Measurements from ENCODE around the gene CA5A. TPM values are rescaled to one million over a fixed set of nuclear protein-coding genes. Genes with fewer than 3 reads are reported as not detected.
"Not testable (repeated sequence)": the region's sequence is repeated elsewhere in the genome, so short reads cannot be mapped to it uniquely, and the experiment has no call there.

CA5A gene
- total RNA-seq, 1 experiment from 2014 or later, result not detected

DNA sequence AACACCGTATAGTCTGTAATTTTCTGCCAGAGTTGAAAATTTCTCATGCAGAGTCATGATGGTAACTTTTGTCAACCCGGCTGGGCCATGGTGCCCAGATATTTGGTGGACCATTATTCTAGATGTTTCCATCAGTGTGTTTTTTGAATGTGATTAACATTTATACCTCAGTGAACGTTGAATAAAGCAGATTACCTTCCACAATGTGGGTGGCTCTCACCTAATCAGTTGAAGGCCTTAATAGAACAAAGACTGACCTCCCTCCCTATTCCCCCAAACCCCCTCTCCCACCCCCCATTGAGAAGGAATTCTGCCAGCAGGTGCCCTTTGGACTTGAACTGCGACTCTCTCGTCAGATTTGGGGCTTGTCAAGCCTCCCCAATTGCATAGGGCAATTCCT, 6.4 kb upstream of the CA5A start:
- Mint-ChIP-seq H3K4me3 (ENCODE audit: low read depth, unreplicated experiment) (no peak overlapping the region), H3K36me3 (ENCODE audit: insufficient read depth, unreplicated experiment) (peaks cover 30% of the 10 kb centered on the region), H3K27me3 (ENCODE audit: unreplicated experiment) (no peaks in the 10 kb centered on the region), H3K9me3 (ENCODE audit: low read depth, unreplicated experiment) (peaks cover 5% of the 10 kb centered on the region), H3K4me1 (ENCODE audit: low read depth, unreplicated experiment) (peaks cover 27% of the 10 kb centered on the region), H3K27ac (ENCODE audit: unreplicated experiment) (no peak overlapping the region)
- TF ChIP-seq, protein P1, sequence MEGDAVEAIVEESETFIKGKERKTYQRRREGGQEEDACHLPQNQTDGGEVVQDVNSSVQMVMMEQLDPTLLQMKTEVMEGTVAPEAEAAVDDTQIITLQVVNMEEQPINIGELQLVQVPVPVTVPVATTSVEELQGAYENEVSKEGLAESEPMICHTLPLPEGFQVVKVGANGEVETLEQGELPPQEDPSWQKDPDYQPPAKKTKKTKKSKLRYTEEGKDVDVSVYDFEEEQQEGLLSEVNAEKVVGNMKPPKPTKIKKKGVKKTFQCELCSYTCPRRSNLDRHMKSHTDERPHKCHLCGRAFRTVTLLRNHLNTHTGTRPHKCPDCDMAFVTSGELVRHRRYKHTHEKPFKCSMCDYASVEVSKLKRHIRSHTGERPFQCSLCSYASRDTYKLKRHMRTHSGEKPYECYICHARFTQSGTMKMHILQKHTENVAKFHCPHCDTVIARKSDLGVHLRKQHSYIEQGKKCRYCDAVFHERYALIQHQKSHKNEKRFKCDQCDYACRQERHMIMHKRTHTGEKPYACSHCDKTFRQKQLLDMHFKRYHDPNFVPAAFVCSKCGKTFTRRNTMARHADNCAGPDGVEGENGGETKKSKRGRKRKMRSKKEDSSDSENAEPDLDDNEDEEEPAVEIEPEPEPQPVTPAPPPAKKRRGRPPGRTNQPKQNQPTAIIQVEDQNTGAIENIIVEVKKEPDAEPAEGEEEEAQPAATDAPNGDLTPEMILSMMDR (IDR thresholded peaks at IDR 0.05; ENCODE audit: unreplicated experiment), result no peak
- no peak for DNase-seq
- no TSS peak for BruUV-seq (replicated peaks)
- intact Hi-C loops (cut with micrococcal nuclease; ENCODE audit: unreplicated experiment), result no loop called here
- CTCF ChIA-PET, result interaction anchor here (0.7 kb wide), 1 partner anchor 261 kb away, joined by 5 read pairs; no protein-coding TSS in a partner anchor

DNA sequence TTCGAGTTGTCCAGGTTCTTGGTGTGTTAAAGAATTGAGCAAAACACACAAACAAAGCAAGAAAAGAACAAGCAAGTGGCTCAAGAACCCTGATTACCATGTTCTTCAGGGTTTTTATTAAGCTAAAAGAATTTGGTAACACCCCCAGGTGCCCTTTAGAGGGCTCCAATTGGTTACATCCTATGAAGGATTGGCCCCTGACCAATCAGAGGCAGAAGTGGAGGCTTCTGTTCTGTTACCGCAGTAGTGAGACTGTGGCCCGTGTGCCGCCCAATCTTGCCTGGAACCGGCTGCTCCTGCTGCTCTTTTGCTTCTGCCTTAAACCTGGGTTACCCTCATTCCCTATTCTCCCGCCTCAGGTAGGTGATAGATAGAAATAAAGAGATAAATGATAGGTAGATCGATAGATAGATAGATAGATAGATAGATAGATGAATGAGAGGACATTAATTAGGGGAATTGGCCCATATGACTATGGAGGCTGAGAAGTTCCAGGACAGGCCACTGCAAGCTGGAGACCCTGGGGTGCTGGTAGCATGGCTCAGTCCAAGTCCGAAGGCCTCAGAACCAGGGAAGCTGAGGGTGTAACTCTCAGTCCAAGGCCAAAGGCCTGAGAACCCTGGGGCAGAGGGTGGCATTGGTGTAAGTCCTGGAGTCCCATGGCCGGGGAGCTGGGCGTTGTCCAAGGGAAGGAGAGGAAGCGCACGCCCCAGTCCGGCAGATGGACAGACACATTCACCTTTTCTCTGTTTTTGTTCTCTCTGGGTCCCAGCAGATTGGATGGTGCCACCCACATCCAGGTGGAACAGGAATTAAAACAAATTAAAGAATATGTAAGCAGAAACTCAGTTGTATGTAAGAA, 3.5 kb upstream of the CA5A start:
- CTCF ChIA-PET, result no interaction called here

DNA sequence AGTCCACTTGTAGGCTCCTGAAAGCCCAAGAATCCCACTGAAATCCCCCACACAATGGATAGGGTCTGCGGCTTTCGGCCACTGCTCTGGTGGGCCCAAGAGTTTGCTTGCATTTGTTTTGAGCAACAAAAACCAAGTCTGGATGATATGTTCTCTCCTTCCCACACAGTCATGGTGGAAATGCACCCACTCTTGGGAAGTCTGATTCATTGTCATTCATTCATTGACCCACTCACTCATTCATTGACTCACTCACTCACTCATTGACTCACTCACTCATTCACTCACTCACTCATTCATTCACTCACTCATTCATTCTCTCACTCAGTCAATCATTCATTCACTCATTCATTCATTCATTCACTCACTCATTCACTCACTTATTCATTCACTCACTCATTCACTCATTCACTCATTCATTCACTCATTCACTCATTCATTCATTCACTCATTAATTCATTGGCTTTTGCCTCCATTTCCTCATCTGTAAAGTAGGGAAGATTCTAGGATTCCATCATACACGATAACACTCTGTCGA, 2.2 kb upstream of the CA5A start:
- CTCF ChIA-PET, result interaction anchor here (0.6 kb wide), 1 partner anchor 141 kb away, joined by 4 read pairs; no protein-coding TSS in a partner anchor
- no peaks in the 10 kb centered on the region for H3K27me3 Mint-ChIP-seq (ENCODE audit: unreplicated experiment)
- no peak overlapping the region for H3K27ac Mint-ChIP-seq (ENCODE audit: unreplicated experiment)
- H3K4me3 Mint-ChIP-seq (ENCODE audit: low read depth, unreplicated experiment), result no peak overlapping the region
- H3K9me3 Mint-ChIP-seq (ENCODE audit: low read depth, unreplicated experiment), result peaks cover 5% of the 10 kb centered on the region
- no peaks in the 10 kb centered on the region for H3K4me1 Mint-ChIP-seq (ENCODE audit: low read depth, unreplicated experiment)
- intact Hi-C loops (cut with micrococcal nuclease; ENCODE audit: unreplicated experiment), result no loop called here
- BruUV-seq (replicated peaks), result no TSS peak
- DNase-seq, result no peak
- TF ChIP-seq, protein P1 (IDR thresholded peaks at IDR 0.05; ENCODE audit: unreplicated experiment), result no peak
- no peaks in the 10 kb centered on the region for H3K36me3 Mint-ChIP-seq (ENCODE audit: insufficient read depth, unreplicated experiment)

More for the DNA sequence above, 3.5 kb upstream of the CA5A start:
- Mint-ChIP-seq H3K9me3 (ENCODE audit: low read depth, unreplicated experiment) (peaks cover 5% of the 10 kb centered on the region), H3K36me3 (ENCODE audit: insufficient read depth, unreplicated experiment) (peaks cover 5% of the 10 kb centered on the region), H3K27me3 (ENCODE audit: unreplicated experiment) (no peaks in the 10 kb centered on the region), H3K27ac (ENCODE audit: unreplicated experiment) (no peak overlapping the region), H3K4me1 (ENCODE audit: low read depth, unreplicated experiment) (peaks cover 2% of the 10 kb centered on the region), H3K4me3 (ENCODE audit: low read depth, unreplicated experiment) (no peak overlapping the region)
- no TSS peak for BruUV-seq (replicated peaks)
- TF ChIP-seq, protein P1 (IDR thresholded peaks at IDR 0.05; ENCODE audit: unreplicated experiment), result no peak
- intact Hi-C loops (cut with micrococcal nuclease; ENCODE audit: unreplicated experiment), result no loop called here
- DNase-seq, result no peak

DNA sequence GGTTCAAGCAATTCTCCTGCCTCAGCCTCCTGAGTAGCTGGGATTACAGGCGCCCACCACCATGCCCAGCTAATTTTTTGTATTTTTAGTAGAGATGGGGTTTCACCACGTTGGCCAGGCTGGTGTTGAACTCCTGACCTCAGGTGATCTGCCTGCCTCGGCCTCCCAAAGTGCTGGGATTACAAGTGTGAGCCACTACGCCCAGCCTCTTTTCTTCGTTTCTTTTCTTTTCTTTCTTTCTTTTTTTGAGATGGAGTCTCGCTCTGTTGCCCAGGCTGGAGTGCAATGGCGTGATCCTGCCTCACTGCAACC, 858 bp upstream of the CA5A start:
- H3K27me3 Mint-ChIP-seq (ENCODE audit: unreplicated experiment); intact Hi-C loops (cut with micrococcal nuclease; ENCODE audit: unreplicated experiment); CTCF ChIA-PET; BruUV-seq (replicated peaks); H3K4me1 Mint-ChIP-seq (ENCODE audit: low read depth, unreplicated experiment); DNase-seq; H3K9me3 Mint-ChIP-seq (ENCODE audit: low read depth, unreplicated experiment); H3K4me3 Mint-ChIP-seq (ENCODE audit: low read depth, unreplicated experiment); H3K36me3 Mint-ChIP-seq (ENCODE audit: insufficient read depth, unreplicated experiment); H3K27ac Mint-ChIP-seq (ENCODE audit: unreplicated experiment): not testable (repeated sequence)

DNA sequence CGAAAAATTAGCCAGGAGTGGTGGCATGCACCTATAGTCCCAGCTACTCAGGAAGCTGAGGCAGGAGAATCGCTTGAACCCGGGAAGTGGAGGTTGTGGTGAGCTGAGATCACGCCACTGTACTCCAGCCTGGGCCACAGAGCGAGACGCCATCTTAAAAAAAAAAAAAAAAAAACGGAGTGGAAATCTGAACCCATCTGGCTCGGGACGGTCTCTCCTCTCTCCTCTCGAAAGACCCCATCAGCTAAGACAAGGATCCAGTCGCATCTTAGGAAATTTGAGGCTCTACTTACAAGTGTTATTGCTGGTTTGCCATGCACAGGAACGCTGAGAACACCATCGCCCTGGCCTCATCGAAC, 334 bp downstream of the CA5A start:
- H3K4me1 Mint-ChIP-seq (ENCODE audit: low read depth, unreplicated experiment); BruUV-seq (replicated peaks); DNase-seq; H3K27ac Mint-ChIP-seq (ENCODE audit: unreplicated experiment); H3K36me3 Mint-ChIP-seq (ENCODE audit: insufficient read depth, unreplicated experiment); H3K9me3 Mint-ChIP-seq (ENCODE audit: low read depth, unreplicated experiment); H3K4me3 Mint-ChIP-seq (ENCODE audit: low read depth, unreplicated experiment); intact Hi-C loops (cut with micrococcal nuclease; ENCODE audit: unreplicated experiment); H3K27me3 Mint-ChIP-seq (ENCODE audit: unreplicated experiment); CTCF ChIA-PET: not testable (repeated sequence)

DNA sequence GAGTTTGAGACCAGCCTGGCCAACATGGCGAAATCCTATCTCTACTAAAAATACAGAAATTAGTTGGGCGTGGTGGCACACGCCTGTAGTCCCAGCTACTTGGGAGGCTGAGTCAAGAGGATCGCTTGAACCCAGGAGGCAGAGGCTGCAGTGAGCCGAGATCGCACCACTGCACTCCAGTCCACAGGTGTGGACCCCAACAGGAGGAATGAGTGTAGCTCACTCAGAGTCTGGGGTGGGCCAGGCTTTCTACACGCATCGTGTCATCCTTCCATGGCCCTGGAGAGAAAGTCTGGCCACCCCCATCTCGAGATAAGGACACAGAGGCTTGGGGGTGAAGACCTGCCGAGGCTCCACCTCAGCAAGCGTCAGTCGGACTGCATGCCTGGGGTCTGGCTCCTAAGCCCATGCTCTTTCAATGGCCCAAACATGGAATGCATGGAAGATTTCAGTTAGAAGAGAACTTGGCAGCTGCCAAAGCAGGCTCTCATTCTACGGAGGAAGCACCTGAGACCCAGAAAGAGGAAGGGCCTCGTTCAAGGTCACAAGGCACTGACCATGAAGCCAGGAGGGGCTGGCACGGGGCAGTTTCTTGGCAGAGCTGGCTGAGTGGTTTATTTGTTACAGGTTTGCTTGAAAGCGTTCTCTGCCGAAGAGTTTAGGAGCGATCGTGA, 1.4 kb downstream of the CA5A start:
- H3K27me3 Mint-ChIP-seq (ENCODE audit: unreplicated experiment); H3K4me1 Mint-ChIP-seq (ENCODE audit: low read depth, unreplicated experiment); intact Hi-C loops (cut with micrococcal nuclease; ENCODE audit: unreplicated experiment); H3K9me3 Mint-ChIP-seq (ENCODE audit: low read depth, unreplicated experiment); H3K36me3 Mint-ChIP-seq (ENCODE audit: insufficient read depth, unreplicated experiment); H3K4me3 Mint-ChIP-seq (ENCODE audit: low read depth, unreplicated experiment); BruUV-seq (replicated peaks); H3K27ac Mint-ChIP-seq (ENCODE audit: unreplicated experiment); CTCF ChIA-PET; DNase-seq: not testable (repeated sequence)
